Liver (tissue), 9 donors: ENCODE measurements around the gene LMTK2. TPM values are rescaled to one million over a fixed set of nuclear protein-coding genes. Genes with fewer than 3 reads are reported as not detected.

Experiments used
- DNase-seq: peaks from one replicate; pipeline ENCODE4 v3.0.0-alpha.2; 2017; ENCODE audit warnings: low spot score
- H3K27ac ChIP-seq, 2 donors: one replicate each; pipeline ENCODE4 v1.7.0; 2013; ENCODE audit warnings: inconsistent platforms in 2 of 2, low read length in 2 of 2, control low read depth in 1 of 2, low read depth in 1 of 2, mild to moderate bottlenecking in 1 of 2
- H3K27me3 ChIP-seq, 4 donors: one replicate each; pipeline versions ENCODE4 v1.6.1 to v1.7.0; 2013; ENCODE audit warnings: low read length in 3 of 4, inconsistent platforms in 1 of 4, mild to moderate bottlenecking in 1 of 4, moderate library complexity in 1 of 4; ENCODE audit not compliant: control insufficient read depth in 4 of 4, insufficient read depth in 4 of 4
- H3K36me3 ChIP-seq, 4 donors: one replicate each; pipeline versions ENCODE4 v1.6.1 to v1.7.0; 2013; ENCODE audit warnings: low read length in 3 of 4, mild to moderate bottlenecking in 3 of 4, low read depth in 1 of 4, moderate library complexity in 1 of 4; ENCODE audit not compliant: control insufficient read depth in 4 of 4, insufficient read depth in 3 of 4
- H3K4me1 ChIP-seq, 4 donors: one replicate each; pipeline versions ENCODE4 v1.6.1 to v1.7.0; 2013; ENCODE audit warnings: low read length in 3 of 4, mild to moderate bottlenecking in 3 of 4, moderate library complexity in 1 of 4; ENCODE audit not compliant: control insufficient read depth in 4 of 4, insufficient read depth in 4 of 4
- H3K4me3 ChIP-seq, 3 donors: one replicate each; pipeline versions ENCODE4 v1.6.1 to v1.7.0; 2013; ENCODE audit warnings: low read length in 3 of 3, control low read depth in 1 of 3, low read depth in 1 of 3, mild to moderate bottlenecking in 1 of 3
- H3K9ac ChIP-seq, 2 donors: one replicate each; pipeline ENCODE4 v1.7.0; 2013; ENCODE audit warnings: low read length in 2 of 2, mild to moderate bottlenecking in 2 of 2, moderate library complexity in 2 of 2, control low read depth in 1 of 2, low read depth in 1 of 2
- H3K9me3 ChIP-seq, 4 donors: one replicate each; pipeline versions ENCODE4 v1.6.1 to v1.7.0; 2013; ENCODE audit warnings: low read length in 3 of 4; ENCODE audit not compliant: control insufficient read depth in 4 of 4
- EGR1 ChIP-seq, 2 donors: IDR thresholded peaks; 2 replicates each; pipeline ENCODE4 v1.6.1; 2016 to 2018; ENCODE audit warnings: antibody characterized with exemption in 2 of 2, low read depth in 2 of 2
- FOXA1 ChIP-seq: IDR thresholded peaks from 2 replicates; pipeline ENCODE4 v1.6.1; 2016; ENCODE audit warnings: antibody characterized with exemption
- FOXA2 ChIP-seq: IDR thresholded peaks from 2 replicates; pipeline ENCODE4 v1.6.1; 2016; ENCODE audit warnings: antibody characterized with exemption
- GABPA ChIP-seq, 2 donors: IDR thresholded peaks in 1 of 2; conservative IDR thresholded peaks in 1 of 2; 2 replicates each; pipeline ENCODE4 v1.6.1; 2016; ENCODE audit warnings: antibody characterized with exemption in 2 of 2, mild to moderate bottlenecking in 1 of 2, moderate library complexity in 1 of 2
- HNF4A ChIP-seq, 2 donors: conservative IDR thresholded peaks; 2 replicates each; pipeline ENCODE4 v1.6.1; 2016; ENCODE audit warnings: antibody characterized with exemption in 2 of 2, mild to moderate bottlenecking in 2 of 2
- HNF4G ChIP-seq: IDR thresholded peaks from 2 replicates; pipeline ENCODE4 v1.6.1; 2016; ENCODE audit warnings: antibody characterized with exemption
- JUND ChIP-seq, 2 donors: IDR thresholded peaks; 2 replicates each; pipeline ENCODE4 v1.6.1; 2016; ENCODE audit warnings: antibody characterized with exemption in 2 of 2
- NR2F2 ChIP-seq: IDR thresholded peaks from 2 replicates; pipeline ENCODE4 v1.6.1; 2016; ENCODE audit warnings: antibody characterized with exemption
- RAD21 ChIP-seq, 2 donors: IDR thresholded peaks; 2 replicates each; pipeline ENCODE4 v1.6.1; 2016; ENCODE audit warnings: antibody characterized with exemption in 2 of 2, mild to moderate bottlenecking in 2 of 2
- REST ChIP-seq: IDR thresholded peaks from 2 replicates; pipeline ENCODE4 v1.6.1; 2016; ENCODE audit warnings: antibody characterized with exemption, mild to moderate bottlenecking
- RXRA ChIP-seq, 2 donors: IDR thresholded peaks; 2 replicates each; pipeline ENCODE4 v1.6.1; 2017 to 2018; ENCODE audit warnings: antibody characterized with exemption in 2 of 2, mild to moderate bottlenecking in 1 of 2
- SP1 ChIP-seq: IDR thresholded peaks from 2 replicates; pipeline ENCODE4 v1.6.1; 2018; ENCODE audit warnings: antibody characterized with exemption, mild to moderate bottlenecking
- TAF1 ChIP-seq: conservative IDR thresholded peaks from 2 replicates; pipeline ENCODE4 v1.6.1; 2016; ENCODE audit warnings: antibody characterized with exemption, mild to moderate bottlenecking
- YY1 ChIP-seq: IDR thresholded peaks from 2 replicates; pipeline ENCODE4 v1.6.1; 2016; ENCODE audit warnings: antibody characterized with exemption, mild to moderate bottlenecking
- WGBS: extraction: QIAGEN DNeasy Blood & Tissue Kit; methylation state at CpG from one replicate; pipeline ENCODE4 v1.1.7; 2013; 5-methylcytosine and 5-hydroxymethylcytosine counted together
- polyA plus RNA-seq, 2 donors: library from polyadenylated mRNA; stranded (reverse) in 1 of 2; unstranded in 1 of 2; fragments of 200-250 nt in 1 of 2; fragments of >200 nt in 1 of 2; fragmentation: Nextera tagmentation in 1 of 2; extraction: Ambion mirVana in 1 of 2; gene quantifications; one replicate each; pipeline versions ENCODE4 v1.2.1 to v1.2.3, GENCODE V29; 2013 to 2015
- total RNA-seq, 2 donors: library from RNA; depleted of rRNA; stranded (reverse); fragments of >200 nt; gene quantifications; one replicate each; pipeline ENCODE4 v1.2.3, GENCODE V29; 2014
- TF ChIP-seq, protein P1 (sequence below): IDR thresholded peaks from 2 replicates; pipeline ENCODE4 v1.6.1; 2016; ENCODE audit warnings: antibody characterized with exemption
- TF ChIP-seq, protein P2 (sequence below): fragments of 150-350 bp; IDR thresholded peaks from 2 replicates; pipeline ENCODE4 v1.5.1; 2017; ENCODE audit warnings: improper control_type of control experiment, low read depth, low read length; ENCODE audit not compliant: missing input control
- donor health status: healthy.
- donor health status: healthy.
- donor health status: healthy.
- donor health status: healthy.
- donor health status: healthy.

Gene LMTK2
- total and polyA plus RNA-seq, 4 donors, result 3.1 to 14.3 (median 9.0) TPM

DNA sequence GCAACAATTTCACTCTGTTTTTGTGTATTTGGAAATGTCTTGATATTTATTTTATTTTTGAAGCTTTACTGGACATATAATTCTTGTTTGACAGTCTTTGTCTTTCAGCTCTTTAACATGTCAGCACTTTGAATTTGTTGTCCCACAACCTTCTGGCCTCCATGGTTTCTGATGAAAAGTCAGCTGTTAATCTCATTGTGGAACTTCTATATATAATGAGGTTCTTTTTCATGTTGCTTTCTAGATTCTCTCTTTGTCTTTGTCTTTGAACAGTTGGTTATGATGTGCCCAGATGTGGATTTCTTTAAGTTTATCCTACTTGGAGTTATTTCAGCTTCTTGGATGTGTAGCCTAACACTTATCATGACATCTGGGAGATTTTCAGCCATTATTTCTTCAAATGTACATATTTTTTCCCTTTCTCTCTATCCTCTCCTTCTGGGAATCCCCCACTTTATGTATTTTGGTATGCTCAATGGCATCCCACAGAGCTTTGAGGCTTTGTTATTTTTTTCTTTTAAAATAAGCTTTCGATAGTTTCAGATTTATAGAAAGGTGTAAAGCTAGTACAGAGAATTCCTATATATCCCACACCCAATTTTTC, 9.5 kb upstream of the LMTK2 start:
- 95% methylated on average over 1 of the region's 1 CpG for WGBS
- H3K9ac ChIP-seq, result no peak overlapping the region
- no peak for DNase-seq
- no peak overlapping the region for H3K27ac ChIP-seq
- TF ChIP-seq TAF1 (no peak), FOXA1 (no peak), NR2F2 (no peak), HNF4G (no peak), SP1 (no peak), GABPA (IDR thresholded peaks at IDR 0.05 in 1 of 2, conservative IDR thresholded peaks at IDR 0.05 in 1 of 2) (no peak)
- peaks cover 2 to 18% (median 8%) of the 10 kb centered on the region in 4 donors for H3K9me3 ChIP-seq
- no peak overlapping the region for H3K4me3 ChIP-seq
- H3K27me3 ChIP-seq, result no peaks in the 10 kb centered on the region
- H3K4me1 ChIP-seq, result no peaks in the 10 kb centered on the region
- no peaks in the 10 kb centered on the region for H3K36me3 ChIP-seq

DNA sequence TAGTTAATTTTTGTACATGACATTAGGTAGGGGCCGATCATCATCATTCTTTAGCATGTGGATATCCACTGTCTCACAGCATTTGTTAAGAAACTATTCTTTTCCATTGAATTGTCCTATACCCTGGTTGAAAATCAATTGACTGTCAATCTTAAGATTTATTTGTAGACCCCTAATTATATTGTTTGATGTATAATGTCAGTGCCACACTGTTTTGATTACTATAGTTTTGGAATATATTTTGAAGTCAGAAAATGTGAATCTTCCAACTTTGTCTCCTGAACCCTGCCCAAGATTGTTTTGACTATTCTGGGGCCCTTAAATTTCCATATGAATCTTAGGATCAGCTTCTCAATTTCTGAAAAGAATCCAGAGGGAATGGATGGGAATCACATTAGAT, 6.6 kb upstream of the LMTK2 start:
- H3K9ac ChIP-seq, result no peak overlapping the region
- TF ChIP-seq NR2F2 (no peak), HNF4G (no peak), REST (no peak), HNF4A (conservative IDR thresholded peaks at IDR 0.05) (no peak), JUND (IDR thresholded peaks at IDR 0.05) (no peak), FOXA2 (no peak), RAD21 (IDR thresholded peaks at IDR 0.05) (no peak), YY1 (no peak), SP1 (no peak), EGR1 (IDR thresholded peaks at IDR 0.05; ENCODE audit: low read depth in 2 of 2) (no peak), RXRA (IDR thresholded peaks at IDR 0.05) (no peak)
- TF ChIP-seq, protein P1, sequence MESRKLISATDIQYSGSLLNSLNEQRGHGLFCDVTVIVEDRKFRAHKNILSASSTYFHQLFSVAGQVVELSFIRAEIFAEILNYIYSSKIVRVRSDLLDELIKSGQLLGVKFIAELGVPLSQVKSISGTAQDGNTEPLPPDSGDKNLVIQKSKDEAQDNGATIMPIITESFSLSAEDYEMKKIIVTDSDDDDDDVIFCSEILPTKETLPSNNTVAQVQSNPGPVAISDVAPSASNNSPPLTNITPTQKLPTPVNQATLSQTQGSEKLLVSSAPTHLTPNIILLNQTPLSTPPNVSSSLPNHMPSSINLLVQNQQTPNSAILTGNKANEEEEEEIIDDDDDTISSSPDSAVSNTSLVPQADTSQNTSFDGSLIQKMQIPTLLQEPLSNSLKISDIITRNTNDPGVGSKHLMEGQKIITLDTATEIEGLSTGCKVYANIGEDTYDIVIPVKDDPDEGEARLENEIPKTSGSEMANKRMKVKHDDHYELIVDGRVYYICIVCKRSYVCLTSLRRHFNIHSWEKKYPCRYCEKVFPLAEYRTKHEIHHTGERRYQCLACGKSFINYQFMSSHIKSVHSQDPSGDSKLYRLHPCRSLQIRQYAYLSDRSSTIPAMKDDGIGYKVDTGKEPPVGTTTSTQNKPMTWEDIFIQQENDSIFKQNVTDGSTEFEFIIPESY, result no peak
- TF ChIP-seq, protein P2, sequence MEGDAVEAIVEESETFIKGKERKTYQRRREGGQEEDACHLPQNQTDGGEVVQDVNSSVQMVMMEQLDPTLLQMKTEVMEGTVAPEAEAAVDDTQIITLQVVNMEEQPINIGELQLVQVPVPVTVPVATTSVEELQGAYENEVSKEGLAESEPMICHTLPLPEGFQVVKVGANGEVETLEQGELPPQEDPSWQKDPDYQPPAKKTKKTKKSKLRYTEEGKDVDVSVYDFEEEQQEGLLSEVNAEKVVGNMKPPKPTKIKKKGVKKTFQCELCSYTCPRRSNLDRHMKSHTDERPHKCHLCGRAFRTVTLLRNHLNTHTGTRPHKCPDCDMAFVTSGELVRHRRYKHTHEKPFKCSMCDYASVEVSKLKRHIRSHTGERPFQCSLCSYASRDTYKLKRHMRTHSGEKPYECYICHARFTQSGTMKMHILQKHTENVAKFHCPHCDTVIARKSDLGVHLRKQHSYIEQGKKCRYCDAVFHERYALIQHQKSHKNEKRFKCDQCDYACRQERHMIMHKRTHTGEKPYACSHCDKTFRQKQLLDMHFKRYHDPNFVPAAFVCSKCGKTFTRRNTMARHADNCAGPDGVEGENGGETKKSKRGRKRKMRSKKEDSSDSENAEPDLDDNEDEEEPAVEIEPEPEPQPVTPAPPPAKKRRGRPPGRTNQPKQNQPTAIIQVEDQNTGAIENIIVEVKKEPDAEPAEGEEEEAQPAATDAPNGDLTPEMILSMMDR, result no peak
- no peaks in the 10 kb centered on the region for H3K27me3 ChIP-seq
- H3K4me3 ChIP-seq, result no peak overlapping the region
- H3K27ac ChIP-seq, result no peak overlapping the region
- 95% methylated on average over 1 of the region's 1 CpG for WGBS
- no peaks in the 10 kb centered on the region for H3K36me3 ChIP-seq
- DNase-seq, result no peak
- no peaks in the 10 kb centered on the region for H3K4me1 ChIP-seq
- peaks cover 2 to 18% (median 8%) of the 10 kb centered on the region in 4 donors for H3K9me3 ChIP-seq
